Measurements from ENCODE around the gene VAMP3.

Gene VAMP3

DNA sequence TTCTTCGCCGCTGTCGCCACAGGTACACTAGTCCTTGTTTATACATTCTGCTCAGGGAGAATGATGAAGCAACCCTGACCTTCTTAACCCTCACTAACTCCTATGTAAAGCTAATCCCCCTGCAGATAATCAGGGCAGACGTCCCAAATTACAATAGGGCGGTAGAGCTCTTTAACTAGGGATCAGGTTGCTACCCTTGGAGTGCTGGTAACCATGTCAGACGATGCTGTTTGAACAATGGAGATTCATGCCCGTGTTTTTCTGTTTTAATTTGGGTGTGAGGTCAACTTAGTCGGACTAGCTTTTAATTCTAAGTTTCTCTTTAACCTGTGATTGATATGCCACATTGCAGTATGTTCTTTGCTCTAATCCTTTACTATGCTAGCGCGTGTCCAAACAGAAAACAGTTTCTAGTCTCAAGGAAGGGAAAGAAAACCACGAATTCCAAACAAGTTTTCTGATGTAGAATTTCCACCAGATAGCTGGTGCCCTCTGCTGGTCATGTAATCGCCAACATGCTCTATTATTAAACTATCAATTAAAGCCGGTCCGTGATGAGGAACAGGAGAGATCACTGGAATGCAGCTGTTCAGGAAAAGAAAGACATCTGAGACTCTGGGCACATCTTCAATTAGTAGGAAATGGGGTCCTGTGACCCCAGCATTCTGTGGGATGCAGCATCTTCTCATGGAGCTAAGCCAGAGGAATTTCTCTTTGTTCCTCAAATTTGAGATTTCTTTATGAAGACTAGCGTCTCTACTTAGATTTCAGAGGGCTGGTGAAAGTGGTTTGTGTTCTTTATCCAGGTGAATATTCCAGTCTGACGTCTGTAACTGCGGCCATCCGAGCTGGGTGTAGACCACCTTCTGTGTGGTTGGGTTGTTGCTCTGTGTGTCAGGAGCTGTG lies 18.3 kb upstream of the VAMP3 start:
- H3K4me1 Mint-ChIP-seq (ENCODE audit: low read depth), result peaks cover 4% of the 10 kb centered on the region
- no peaks in the 10 kb centered on the region for H3K9me3 Mint-ChIP-seq
- no peaks in the 10 kb centered on the region for H3K36me3 Mint-ChIP-seq (ENCODE audit: low read depth)
- H3K27me3 Mint-ChIP-seq (ENCODE audit: low read depth), result peaks cover 16% of the 10 kb centered on the region
- no peak overlapping the region for H3K4me3 Mint-ChIP-seq
- no peak overlapping the region for H3K27ac Mint-ChIP-seq

DNA sequence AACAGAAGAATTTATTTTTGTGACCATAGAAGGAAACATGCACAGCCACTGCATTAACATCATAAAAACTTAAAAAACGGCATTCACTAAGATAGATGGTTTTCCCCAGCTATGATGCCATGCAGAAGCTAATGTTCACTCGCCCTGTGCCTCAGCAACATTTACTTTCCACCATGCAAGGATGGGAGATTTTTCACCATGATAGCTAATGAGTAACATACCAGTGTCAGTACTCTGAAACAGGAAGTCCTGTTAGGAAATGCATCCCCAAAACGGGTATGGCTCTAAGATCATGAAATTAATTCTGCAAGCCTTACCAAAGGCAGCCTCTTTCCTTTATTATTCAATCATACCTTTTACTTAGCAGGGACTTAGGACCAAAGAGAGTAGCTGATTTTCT lies 17.5 kb upstream of the VAMP3 start:
- Mint-ChIP-seq H3K27ac (no peak overlapping the region), H3K4me1 (ENCODE audit: low read depth) (peaks cover 4% of the 10 kb centered on the region), H3K27me3 (ENCODE audit: low read depth) (peaks cover 21% of the 10 kb centered on the region), H3K4me3 (no peak overlapping the region), H3K36me3 (ENCODE audit: low read depth) (no peaks in the 10 kb centered on the region), H3K9me3 (no peaks in the 10 kb centered on the region)

DNA sequence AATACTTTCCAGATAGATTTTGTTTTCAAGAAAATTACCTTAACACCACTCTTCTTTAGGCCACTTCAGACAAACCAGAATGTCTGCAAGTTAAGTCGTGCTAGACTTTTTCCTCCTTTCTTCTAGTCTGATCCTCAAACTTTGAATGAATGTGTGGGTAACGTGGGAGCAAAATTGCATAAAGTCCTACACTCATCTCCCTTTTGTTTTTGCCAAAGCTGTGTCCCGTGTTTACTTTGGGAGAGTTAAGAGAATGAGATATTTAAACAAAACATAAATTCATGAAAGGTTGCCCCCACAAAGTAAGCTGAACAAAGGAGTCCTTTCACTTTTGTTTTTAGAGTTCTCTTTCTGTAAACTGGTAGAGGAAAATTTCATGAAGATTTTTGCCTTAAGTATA lies 16.9 kb upstream of the VAMP3 start:
- H3K4me3 Mint-ChIP-seq, result no peak overlapping the region
- H3K36me3 Mint-ChIP-seq (ENCODE audit: low read depth), result no peaks in the 10 kb centered on the region
- H3K9me3 Mint-ChIP-seq, result no peaks in the 10 kb centered on the region
- H3K4me1 Mint-ChIP-seq (ENCODE audit: low read depth), result peaks cover 4% of the 10 kb centered on the region
- H3K27ac Mint-ChIP-seq, result no peak overlapping the region
- H3K27me3 Mint-ChIP-seq (ENCODE audit: low read depth), result peaks cover 21% of the 10 kb centered on the region

GRCh38 chr1:7755448-7755847 lies 15.6 kb upstream of the VAMP3 start:
- Mint-ChIP-seq H3K27me3 (ENCODE audit: low read depth) (peaks cover 21% of the 10 kb centered on the region), H3K36me3 (ENCODE audit: low read depth) (no peaks in the 10 kb centered on the region), H3K27ac (no peak overlapping the region), H3K9me3 (no peaks in the 10 kb centered on the region), H3K4me1 (ENCODE audit: low read depth) (peaks cover 4% of the 10 kb centered on the region), H3K4me3 (no peak overlapping the region)

DNA sequence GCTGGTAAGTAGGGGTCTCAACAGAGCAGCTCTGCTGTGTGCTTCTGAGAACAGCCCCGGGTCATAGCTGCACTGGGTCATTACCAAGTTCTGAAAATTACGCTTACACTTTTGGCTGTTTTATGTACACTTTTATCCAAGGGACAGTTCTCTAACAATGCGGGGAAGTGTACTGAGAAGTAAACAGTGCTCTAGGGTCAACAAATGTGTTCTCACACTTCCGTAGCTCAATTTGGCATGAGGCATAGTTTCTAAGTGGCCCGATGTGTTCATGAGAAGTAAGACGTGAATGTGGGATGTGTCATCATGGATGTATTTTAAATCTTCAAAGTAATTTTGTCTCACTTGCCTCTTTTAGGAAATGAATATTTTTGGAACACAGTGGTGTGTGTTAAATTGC lies 10.9 kb upstream of the VAMP3 start:
- H3K4me1 Mint-ChIP-seq (ENCODE audit: low read depth), result no peaks in the 10 kb centered on the region
- H3K9me3 Mint-ChIP-seq, result no peaks in the 10 kb centered on the region
- H3K36me3 Mint-ChIP-seq (ENCODE audit: low read depth), result no peaks in the 10 kb centered on the region
- peaks cover 32% of the 10 kb centered on the region for H3K27me3 Mint-ChIP-seq (ENCODE audit: low read depth)
- no peak overlapping the region for H3K4me3 Mint-ChIP-seq
- H3K27ac Mint-ChIP-seq, result no peak overlapping the region

DNA sequence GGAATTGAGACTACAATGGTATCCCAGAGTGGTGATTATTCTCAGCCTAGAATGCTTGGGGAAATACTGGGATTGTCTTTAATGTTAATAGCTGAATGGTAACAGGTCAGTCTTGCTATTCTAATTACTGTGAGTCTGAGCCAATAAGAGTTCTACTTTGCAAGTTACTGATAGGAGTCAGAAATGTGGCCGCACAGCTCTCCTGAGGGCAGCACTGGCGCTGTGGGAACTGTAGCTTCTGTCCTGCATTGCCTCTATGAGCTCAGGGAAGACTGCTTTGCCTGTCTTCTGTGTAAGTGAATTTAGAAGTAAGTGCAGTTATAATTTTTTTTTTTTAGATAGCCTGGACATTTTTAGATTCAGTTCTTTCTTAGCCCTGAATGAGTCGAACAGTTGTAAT lies 10.0 kb upstream of the VAMP3 start:
- Mint-ChIP-seq H3K4me1 (ENCODE audit: low read depth) (no peaks in the 10 kb centered on the region), H3K9me3 (no peaks in the 10 kb centered on the region), H3K27ac (no peak overlapping the region), H3K27me3 (ENCODE audit: low read depth) (peaks cover 30% of the 10 kb centered on the region), H3K36me3 (ENCODE audit: low read depth) (no peaks in the 10 kb centered on the region), H3K4me3 (no peak overlapping the region)

GRCh38 chr1:7767176-7767575 lies 3.9 kb upstream of the VAMP3 start:
- peaks cover 38% of the 10 kb centered on the region for H3K27me3 Mint-ChIP-seq (ENCODE audit: low read depth)
- no peak overlapping the region for H3K4me3 Mint-ChIP-seq
- H3K36me3 Mint-ChIP-seq (ENCODE audit: low read depth), result peaks cover 3% of the 10 kb centered on the region
- H3K27ac Mint-ChIP-seq, result no peak overlapping the region
- peaks cover 4% of the 10 kb centered on the region for H3K4me1 Mint-ChIP-seq (ENCODE audit: low read depth)
- no peaks in the 10 kb centered on the region for H3K9me3 Mint-ChIP-seq

- Mint-ChIP-seq H3K36me3 (ENCODE audit: low read depth) (peaks cover 12% of the 10 kb centered on the region), H3K4me3 (no peak overlapping the region), H3K27me3 (ENCODE audit: low read depth) (peaks cover 30% of the 10 kb centered on the region), H3K9me3 (no peaks in the 10 kb centered on the region), H3K4me1 (ENCODE audit: low read depth) (peaks cover 15% of the 10 kb centered on the region), H3K27ac (no peak overlapping the region)
Observed at GRCh38 chr1:7768583-7768982, 2.5 kb upstream of the VAMP3 start.

GRCh38 chr1:7769673-7770412 lies 1.3 kb upstream of the VAMP3 start:
- H3K27ac Mint-ChIP-seq, result no peak overlapping the region
- H3K36me3 Mint-ChIP-seq (ENCODE audit: low read depth), result peaks cover 17% of the 10 kb centered on the region
- H3K9me3 Mint-ChIP-seq, result no peaks in the 10 kb centered on the region
- H3K4me1 Mint-ChIP-seq (ENCODE audit: low read depth), result peaks cover 19% of the 10 kb centered on the region
- peak overlapping the region; percentile 3 for H3K4me3 Mint-ChIP-seq
- H3K27me3 Mint-ChIP-seq (ENCODE audit: low read depth), result peaks cover 30% of the 10 kb centered on the region

- Mint-ChIP-seq H3K4me1 (ENCODE audit: low read depth) (peaks cover 20% of the 10 kb centered on the region), H3K36me3 (ENCODE audit: low read depth) (peaks cover 19% of the 10 kb centered on the region), H3K27ac (peak overlapping the region; percentile 75), H3K27me3 (ENCODE audit: low read depth) (peaks cover 23% of the 10 kb centered on the region), H3K4me3 (peak overlapping the region; percentile 79), H3K9me3 (no peaks in the 10 kb centered on the region)
Observed at GRCh38 chr1:7770669-7770996, 463 bp upstream of the VAMP3 start.

GRCh38 chr1:7771823-7772299 lies 765 bp downstream of the VAMP3 start:
- H3K4me3 Mint-ChIP-seq, result peak overlapping the region; percentile 88
- peaks cover 23% of the 10 kb centered on the region for H3K27me3 Mint-ChIP-seq (ENCODE audit: low read depth)
- H3K4me1 Mint-ChIP-seq (ENCODE audit: low read depth), result peaks cover 26% of the 10 kb centered on the region
- no peaks in the 10 kb centered on the region for H3K9me3 Mint-ChIP-seq
- H3K36me3 Mint-ChIP-seq (ENCODE audit: low read depth), result peaks cover 28% of the 10 kb centered on the region
- peak overlapping the region; percentile 80 for H3K27ac Mint-ChIP-seq

GRCh38 chr1:7777591-7777990 lies 6.5 kb downstream of the VAMP3 start:
- peaks cover 35% of the 10 kb centered on the region for H3K36me3 Mint-ChIP-seq (ENCODE audit: low read depth)
- H3K4me1 Mint-ChIP-seq (ENCODE audit: low read depth), result peaks cover 30% of the 10 kb centered on the region
- no peaks in the 10 kb centered on the region for H3K9me3 Mint-ChIP-seq
- no peak overlapping the region for H3K4me3 Mint-ChIP-seq
- H3K27me3 Mint-ChIP-seq (ENCODE audit: low read depth), result no peaks in the 10 kb centered on the region
- H3K27ac Mint-ChIP-seq, result no peak overlapping the region

GRCh38 chr1:7778133-7778628 lies 7.1 kb downstream of the VAMP3 start:
- Mint-ChIP-seq H3K4me3 (no peak overlapping the region), H3K27ac (no peak overlapping the region), H3K36me3 (ENCODE audit: low read depth) (peaks cover 33% of the 10 kb centered on the region), H3K27me3 (ENCODE audit: low read depth) (no peaks in the 10 kb centered on the region), H3K9me3 (no peaks in the 10 kb centered on the region), H3K4me1 (ENCODE audit: low read depth) (peaks cover 31% of the 10 kb centered on the region)

DNA sequence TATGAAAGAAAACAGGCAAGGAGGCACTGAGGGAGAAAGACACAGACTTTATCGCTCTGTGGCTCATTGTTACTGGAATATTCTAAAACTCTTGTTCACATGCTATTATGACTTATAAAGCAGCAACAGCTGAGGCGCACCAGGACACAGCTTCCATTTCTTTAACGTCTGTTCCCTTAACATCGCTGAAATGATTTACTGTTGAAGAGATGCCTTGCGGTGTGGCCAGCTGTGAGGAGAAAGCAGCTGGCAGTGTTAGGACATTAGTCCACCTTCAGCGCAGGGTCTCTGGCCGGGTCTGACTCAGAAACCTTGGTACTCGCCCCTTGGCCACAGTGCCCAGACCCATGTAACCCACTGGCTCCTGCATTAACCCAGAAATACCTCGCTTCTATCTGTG lies 9.9 kb downstream of the VAMP3 start:
- Mint-ChIP-seq H3K4me1 (ENCODE audit: low read depth) (peaks cover 19% of the 10 kb centered on the region), H3K4me3 (no peak overlapping the region), H3K9me3 (no peaks in the 10 kb centered on the region), H3K36me3 (ENCODE audit: low read depth) (peaks cover 18% of the 10 kb centered on the region), H3K27me3 (ENCODE audit: low read depth) (peaks cover 8% of the 10 kb centered on the region), H3K27ac (no peak overlapping the region)

GRCh38 chr1:7781501-7781900 lies 10.4 kb downstream of the VAMP3 start:
- Mint-ChIP-seq H3K4me1 (ENCODE audit: low read depth) (peaks cover 17% of the 10 kb centered on the region), H3K27me3 (ENCODE audit: low read depth) (peaks cover 11% of the 10 kb centered on the region), H3K9me3 (no peaks in the 10 kb centered on the region), H3K4me3 (peak overlapping the region; percentile 61), H3K36me3 (ENCODE audit: low read depth) (peaks cover 15% of the 10 kb centered on the region), H3K27ac (peak overlapping the region; percentile 46)

All from T-helper 1 cell treated with Interleukin-12 subunit alpha and Interleukin-12 subunit beta and Interleukin-4 antibody, amounts not matched to agents 30 μg/mL and 1 μg/mL, for 36 hours (primary cell).